AG20443 (cell line): Measurements from ENCODE around the gene AHR.
"Not testable (repeated sequence)": the region's sequence is repeated elsewhere in the genome, so short reads cannot be mapped to it uniquely, and the experiment has no call there.

Experiments
- DNase-seq: peaks from one replicate; pipeline ENCODE4 v3.0.0; 2012; ENCODE audit warnings: low spot score, mixed read lengths

Gene AHR

GRCh38 chr7:17376595-17376994, 78.1 kb downstream of the AHR start:
- DNase-seq = no peak

GRCh38 chr7:17380736-17381662, 82.5 kb downstream of the AHR start:
- no peak for DNase-seq

- DNase-seq = not testable (repeated sequence)
Measured at GRCh38 chr7:17382408-17383354, 84.2 kb downstream of the AHR start.

DNA sequence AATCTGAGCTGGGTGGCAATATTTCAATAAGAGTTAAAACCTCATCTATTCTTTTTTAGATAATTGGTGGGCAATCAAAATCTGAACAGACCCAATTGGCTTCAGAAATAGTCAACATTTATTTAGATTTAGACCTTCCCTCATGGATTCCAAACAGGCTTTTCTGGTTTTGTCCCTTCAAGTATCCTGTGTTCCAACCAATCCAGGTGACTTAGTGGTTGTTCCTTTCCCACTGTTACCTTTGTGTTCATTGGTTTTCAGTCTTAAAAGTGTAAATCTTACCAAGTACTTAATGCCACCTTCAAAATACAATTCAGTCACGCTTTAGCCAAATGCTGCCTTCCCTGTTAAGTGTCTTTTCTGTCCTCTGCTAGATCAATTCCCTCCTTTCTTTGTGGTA, 85.9 kb downstream of the AHR start:
- no peak for DNase-seq

DNA sequence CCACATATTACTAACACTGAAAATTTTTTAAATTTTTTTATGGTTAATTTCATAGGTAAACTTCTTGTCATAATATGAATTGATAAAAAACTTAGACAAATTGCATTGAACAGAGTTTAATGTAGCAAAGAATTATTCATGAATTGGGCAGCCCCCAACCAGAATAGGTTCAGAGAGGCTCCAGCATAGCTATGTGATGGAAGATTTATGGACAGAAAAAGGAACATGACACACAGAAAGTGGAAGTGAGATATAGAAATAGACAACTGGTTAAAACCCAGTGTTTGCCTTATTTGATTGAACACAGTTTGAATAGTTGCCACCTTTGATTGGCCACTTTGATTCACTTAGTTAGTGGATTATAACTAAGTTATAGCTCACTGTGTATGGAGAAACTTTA, 87.2 kb downstream of the AHR start:
- DNase-seq = no peak

DNA sequence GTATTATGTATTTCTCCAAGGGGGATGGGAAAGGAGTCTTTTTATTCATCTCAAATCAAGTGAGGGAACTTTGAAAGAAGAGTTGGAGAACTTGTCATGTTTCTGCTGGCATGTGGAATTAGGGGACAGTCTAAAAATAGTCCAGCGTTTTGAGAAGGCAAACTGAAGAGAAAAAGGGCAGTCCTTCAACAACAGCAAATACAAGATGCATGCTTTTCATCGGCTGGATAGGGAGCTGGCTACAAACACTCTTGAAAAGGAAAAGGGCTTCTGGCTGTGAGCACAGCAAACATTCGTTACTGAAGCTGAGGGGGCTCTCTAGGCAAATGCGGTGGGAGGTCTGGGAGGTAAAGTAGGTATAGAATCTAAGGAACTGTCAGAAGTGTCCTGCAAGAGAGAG, 91.9 kb downstream of the AHR start:
- no peak for DNase-seq

GRCh38 chr7:17391366-17391765, 92.9 kb downstream of the AHR start:
- DNase-seq = no peak

- peak; percentile 56 for DNase-seq
Measured at GRCh38 chr7:17392846-17393245, 94.4 kb downstream of the AHR start.

GRCh38 chr7:17394563-17394962, 96.1 kb downstream of the AHR start:
- DNase-seq = not testable (repeated sequence)
